ENCODE results near the gene ITM2A.

- TF ChIP-seq EZH2 (IDR thresholded peaks at IDR 0.05; ENCODE audit: borderline replicate concordance, low read depth, low read length, poor library complexity, severe bottlenecking) = no peak
- no peak for TF ChIP-seq CTCF (conservative IDR thresholded peaks at IDR 0.05; ENCODE audit: low read depth, low read length)
Measured at GRCh38 chrX:79366556-79366872, 620 bp downstream of the ITM2A start.
